SK-N-SH treated with all-trans-retinoic acid at 6 μM for 48 hours (cell line): ENCODE measurements around the gene ARHGEF10L.

Experiments used
- ATAC-seq: fragments of 200-7000 bp; cut with Tn5 transposase; 3 replicates; pipeline ENCODE4 v1.9.1; 2020; ENCODE audit warnings: mild to moderate bottlenecking, moderate library complexity
- ARNTL ChIP-seq: fragments of 450-650 bp; formaldehyde crosslinking; IDR thresholded peaks from 2 replicates; pipeline ENCODE4 v1.5.0; 2020; ENCODE audit warnings: low read depth, mild to moderate bottlenecking, moderate library complexity, borderline replicate concordance
- BACH2 ChIP-seq: fragments of 250-450 bp; sonication (Bioruptor Pico); IDR thresholded peaks from 2 replicates; pipeline ENCODE4 v1.9.0; 2021; ENCODE audit warnings: mild to moderate bottlenecking, borderline replicate concordance
- CREB5 ChIP-seq: fragments of 250-450 bp; sonication (Bioruptor Pico); IDR thresholded peaks from 2 replicates; pipeline ENCODE4 v1.5.1; 2020; ENCODE audit warnings: low read depth, mild to moderate bottlenecking, moderate library complexity
- CSDC2 ChIP-seq: fragments of 250-450 bp; sonication (Bioruptor Pico); IDR thresholded peaks from 2 replicates; pipeline ENCODE4 v1.5.0; 2020; ENCODE audit warnings: mild to moderate bottlenecking, moderate library complexity
- ESRRG ChIP-seq: fragments of 250-450 bp; sonication (Bioruptor Pico); IDR thresholded peaks from 2 replicates; pipeline ENCODE4 v1.6.1; 2021; ENCODE audit warnings: mild to moderate bottlenecking
- GLIS3 ChIP-seq: fragments of 250-450 bp; sonication (Bioruptor Pico); IDR thresholded peaks from 2 replicates; pipeline ENCODE4 v1.5.0; 2020; ENCODE audit warnings: mild to moderate bottlenecking, moderate library complexity
- ISL1 ChIP-seq: fragments of 250-450 bp; sonication (Bioruptor Pico); IDR thresholded peaks from 2 replicates; pipeline ENCODE4 v2.1.2; 2022; ENCODE audit warnings: mild to moderate bottlenecking, moderate library complexity
- OSR1 ChIP-seq: fragments of 250-450 bp; sonication (Bioruptor Pico); IDR thresholded peaks from 2 replicates; pipeline ENCODE4 v1.8.0; 2022; ENCODE audit warnings: moderate library complexity, mild to moderate bottlenecking, inconsistent platforms
- PATZ1 ChIP-seq: fragments of 250-450 bp; sonication (Bioruptor Pico); IDR thresholded peaks from 2 replicates; pipeline ENCODE4 v1.8.0; 2020; ENCODE audit warnings: mild to moderate bottlenecking, moderate library complexity, borderline replicate concordance
- PPARA ChIP-seq: fragments of 250-450 bp; sonication (Bioruptor Pico); IDR thresholded peaks from 2 replicates; pipeline ENCODE4 v1.5.0; 2020; ENCODE audit warnings: mild to moderate bottlenecking, borderline replicate concordance
- SNAI2 ChIP-seq: fragments of 250-450 bp; sonication (Bioruptor Pico); IDR thresholded peaks from 2 replicates; pipeline ENCODE4 v1.5.0; 2020; ENCODE audit warnings: mild to moderate bottlenecking, moderate library complexity
- TCF4 ChIP-seq: fragments of 250-450 bp; sonication (Bioruptor Pico); IDR thresholded peaks from 2 replicates; pipeline ENCODE4 v1.8.0; 2021; ENCODE audit warnings: mild to moderate bottlenecking, moderate library complexity, borderline replicate concordance
- TOX ChIP-seq: fragments of 250-450 bp; sonication (Bioruptor Pico); IDR thresholded peaks from 2 replicates; pipeline ENCODE4 v1.8.0; 2021; ENCODE audit warnings: mild to moderate bottlenecking, moderate library complexity, borderline replicate concordance
- TSHZ2 ChIP-seq: fragments of 250-450 bp; sonication (Bioruptor Pico); IDR thresholded peaks from 2 replicates; pipeline ENCODE4 v1.5.0; 2020; ENCODE audit warnings: mild to moderate bottlenecking, moderate library complexity
- ZC3H10 ChIP-seq: fragments of 250-450 bp; sonication (Bioruptor Pico); IDR thresholded peaks from 2 replicates; pipeline ENCODE4 v1.5.1; 2021; ENCODE audit warnings: mild to moderate bottlenecking, moderate library complexity
- ZFP3 ChIP-seq: fragments of 250-450 bp; sonication (Bioruptor Pico); IDR thresholded peaks from 2 replicates; pipeline ENCODE4 v1.5.0; 2020; ENCODE audit warnings: mild to moderate bottlenecking, moderate library complexity
- ZFP30 ChIP-seq: fragments of 450-650 bp; formaldehyde crosslinking; IDR thresholded peaks from 2 replicates; pipeline ENCODE4 v1.5.0; 2022; ENCODE audit warnings: mild to moderate bottlenecking, moderate library complexity
- ZNF565 ChIP-seq: fragments of 450-650 bp; formaldehyde crosslinking; conservative IDR thresholded peaks from 2 replicates; pipeline ENCODE4 v1.5.0; 2020; ENCODE audit warnings: low read depth, mild to moderate bottlenecking, moderate library complexity
- ZNF70 ChIP-seq: fragments of 450-650 bp; formaldehyde crosslinking; IDR thresholded peaks from 2 replicates; pipeline ENCODE4 v1.5.0; 2020; ENCODE audit warnings: mild to moderate bottlenecking, moderate library complexity
- ZNF8 ChIP-seq: fragments of 450-650 bp; formaldehyde crosslinking; IDR thresholded peaks from 2 replicates; pipeline ENCODE4 v1.5.0; 2020; ENCODE audit warnings: mild to moderate bottlenecking, moderate library complexity
- TF ChIP-seq, protein P1 (sequence below): fragments of 250-450 bp; sonication (Bioruptor Pico); IDR thresholded peaks from 2 replicates; pipeline ENCODE4 v1.5.1; 2021; ENCODE audit warnings: mild to moderate bottlenecking, moderate library complexity

ARHGEF10L gene

GRCh38 chr1:17676387-17677060 lies 137.0 kb downstream of the ARHGEF10L start (continued):
- TF ChIP-seq ZFP30 (CRISPR knock-in tag): no peak
- no peak for TF ChIP-seq ARNTL (CRISPR knock-in tag)
- TF ChIP-seq ZFP3 (CRISPR knock-in tag): no peak
- no peak for TF ChIP-seq CSDC2 (CRISPR knock-in tag)
- TF ChIP-seq PPARA (CRISPR knock-in tag): no peak
- TF ChIP-seq ZC3H10 (CRISPR knock-in tag): no peak
- no peak for TF ChIP-seq ZNF8 (CRISPR knock-in tag)
- no peak for TF ChIP-seq ZNF565
- TF ChIP-seq ESRRG (CRISPR knock-in tag): no peak
- TF ChIP-seq BACH2 (CRISPR knock-in tag): no peak
- TF ChIP-seq OSR1 (CRISPR knock-in tag): no peak
- TF ChIP-seq, all 23 proteins: peak for 0

- TF ChIP-seq ZFP3 (CRISPR knock-in tag) (no peak), BACH2 (CRISPR knock-in tag) (no peak), ESRRG (CRISPR knock-in tag) (no peak), ISL1 (CRISPR knock-in tag) (no peak), ZNF70 (CRISPR knock-in tag) (no peak), CREB5 (no peak), TOX (CRISPR knock-in tag) (no peak)
- TF ChIP-seq, all 23 proteins: peak for 0
- no peak for ATAC-seq
Measured at GRCh38 chr1:17678011-17678410, 138.5 kb downstream of the ARHGEF10L start.

- TF ChIP-seq TSHZ2 (CRISPR knock-in tag): no peak
- TF ChIP-seq SNAI2 (CRISPR knock-in tag): no peak
- TF ChIP-seq GLIS3: no peak
- TF ChIP-seq ZFP30 (CRISPR knock-in tag): no peak
- TF ChIP-seq PATZ1 (CRISPR knock-in tag): no peak
- TF ChIP-seq ARNTL (CRISPR knock-in tag): no peak
- TF ChIP-seq TCF4: no peak
- TF ChIP-seq PPARA (CRISPR knock-in tag): no peak
- TF ChIP-seq TOX (CRISPR knock-in tag): no peak
- TF ChIP-seq ISL1 (CRISPR knock-in tag): no peak
- TF ChIP-seq BACH2 (CRISPR knock-in tag): no peak
- no peak for TF ChIP-seq ZC3H10 (CRISPR knock-in tag)
- TF ChIP-seq ESRRG (CRISPR knock-in tag): no peak
- TF ChIP-seq, protein P1, sequence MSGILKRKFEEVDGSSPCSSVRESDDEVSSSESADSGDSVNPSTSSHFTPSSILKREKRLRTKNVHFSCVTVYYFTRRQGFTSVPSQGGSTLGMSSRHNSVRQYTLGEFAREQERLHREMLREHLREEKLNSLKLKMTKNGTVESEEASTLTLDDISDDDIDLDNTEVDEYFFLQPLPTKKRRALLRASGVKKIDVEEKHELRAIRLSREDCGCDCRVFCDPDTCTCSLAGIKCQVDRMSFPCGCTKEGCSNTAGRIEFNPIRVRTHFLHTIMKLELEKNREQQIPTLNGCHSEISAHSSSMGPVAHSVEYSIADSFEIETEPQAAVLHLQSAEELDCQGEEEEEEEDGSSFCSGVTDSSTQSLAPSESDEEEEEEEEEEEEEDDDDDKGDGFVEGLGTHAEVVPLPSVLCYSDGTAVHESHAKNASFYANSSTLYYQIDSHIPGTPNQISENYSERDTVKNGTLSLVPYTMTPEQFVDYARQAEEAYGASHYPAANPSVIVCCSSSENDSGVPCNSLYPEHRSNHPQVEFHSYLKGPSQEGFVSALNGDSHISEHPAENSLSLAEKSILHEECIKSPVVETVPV (CRISPR knock-in tag): no peak
- no peak for TF ChIP-seq CREB5
- ATAC-seq: no peak
Measured at GRCh38 chr1:17679856-17680255, 140.4 kb downstream of the ARHGEF10L start.
